HEK293 (cell line): ENCODE measurements around the gene MSI2.

Experiments used
- CTCF ChIA-PET: fragments of 350-600 bp; formaldehyde crosslinking; extraction: SDS; loops from one replicate; lab custom pipeline; 2021; ENCODE audit warnings: antibody characterized with exemption; lab: Yijun Ruan, JAX
- POLR2A ChIA-PET: fragments of 300-600 bp; formaldehyde crosslinking; extraction: SDS; loops from one replicate; lab custom pipeline; 2020; ENCODE audit warnings: antibody characterized with exemption, inconsistent platforms; lab: Yijun Ruan, JAX
- H3K27ac ChIP-seq: fragments of 200-500 bp; sonication (Bioruptor generic); 2 replicates; pipeline ENCODE4 v1.5.1; 2014; ENCODE audit warnings: low read depth, low read length, control low read depth, inconsistent platforms; ENCODE audit errors: extremely low read depth
- H3K36me3 ChIP-seq, 2 experiments: fragments of 200-500 bp in 1 of 2; sonication (Bioruptor generic) in 1 of 2; 1 replicate in 1 of 2; 2 replicates in 1 of 2; pipeline ENCODE4 v1.5.1; 2014 to 2017; ENCODE audit warnings: inconsistent platforms in 2 of 2, low read length in 2 of 2; ENCODE audit not compliant: control insufficient read depth in 2 of 2, insufficient read depth in 1 of 2
- H3K4me1 ChIP-seq: fragments of 200-500 bp; sonication (Bioruptor generic); 2 replicates; pipeline ENCODE4 v1.5.1; 2014; ENCODE audit warnings: mild to moderate bottlenecking, low read length, inconsistent platforms; ENCODE audit not compliant: control insufficient read depth, insufficient read depth
- H3K4me3 ChIP-seq: 2 replicates; pipeline ENCODE4 v1.5.1; 2011; ENCODE audit warnings: low read depth, mild to moderate bottlenecking, control low read depth, low read length, moderate library complexity
- H3K9me3 ChIP-seq: fragments of 200-500 bp; sonication (Bioruptor generic); 2 replicates; pipeline ENCODE4 v1.5.1; 2014; ENCODE audit warnings: low read depth, low read length, inconsistent platforms; ENCODE audit not compliant: control insufficient read depth, insufficient read depth
- ELK4 ChIP-seq: IDR thresholded peaks from 2 replicates; pipeline ENCODE4 v1.6.1; 2011; ENCODE audit warnings: mild to moderate bottlenecking, low read depth, low read length, borderline replicate concordance
- KLF1 ChIP-seq: fragments of 450-650 bp; formaldehyde crosslinking; IDR thresholded peaks from 2 replicates; pipeline ENCODE4 v1.5.1; 2016; ENCODE audit warnings: missing biosample characterization, missing genetic modification characterization
- REPIN1 ChIP-seq: fragments of 450-650 bp; formaldehyde crosslinking; IDR thresholded peaks from 2 replicates; pipeline ENCODE4 v1.5.1; 2017; ENCODE audit warnings: missing biosample characterization, missing genetic modification characterization, low read depth
- TCF7L2 ChIP-seq: IDR thresholded peaks from 2 replicates; pipeline ENCODE4 v1.6.1; 2011; ENCODE audit warnings: low read depth, mild to moderate bottlenecking, inconsistent platforms, low read length, moderate library complexity, borderline replicate concordance
- WT1 ChIP-seq: fragments of 450-650 bp; formaldehyde crosslinking; IDR thresholded peaks from 2 replicates; pipeline ENCODE4 v1.5.1; 2016; ENCODE audit warnings: missing biosample characterization, missing genetic modification characterization
- ZBTB10 ChIP-seq: fragments of 450-650 bp; formaldehyde crosslinking; IDR thresholded peaks from 2 replicates; pipeline ENCODE4 v1.5.1; 2016; ENCODE audit warnings: missing biosample characterization, missing genetic modification characterization
- ZBTB11 ChIP-seq: fragments of 450-650 bp; formaldehyde crosslinking; conservative IDR thresholded peaks from 2 replicates; pipeline ENCODE4 v1.5.1; 2016; ENCODE audit warnings: low read depth, missing biosample characterization, missing genetic modification characterization
- ZBTB49 ChIP-seq: fragments of 450-650 bp; formaldehyde crosslinking; IDR thresholded peaks from 2 replicates; pipeline ENCODE4 v1.5.1; 2016; ENCODE audit warnings: missing biosample characterization, missing genetic modification characterization, low read depth
- ZFP69B ChIP-seq: fragments of 450-650 bp; formaldehyde crosslinking; IDR thresholded peaks from 2 replicates; pipeline ENCODE4 v1.5.1; 2016; ENCODE audit warnings: missing biosample characterization, missing genetic modification characterization
- ZNF324 ChIP-seq: fragments of 450-650 bp; formaldehyde crosslinking; IDR thresholded peaks from 2 replicates; pipeline ENCODE4 v1.5.1; 2016; ENCODE audit warnings: missing biosample characterization, missing genetic modification characterization
- ZNF341 ChIP-seq: fragments of 450-650 bp; formaldehyde crosslinking; IDR thresholded peaks from 2 replicates; pipeline ENCODE4; 2016; ENCODE audit warnings: low read depth, missing biosample characterization, missing genetic modification characterization
- ZNF362 ChIP-seq: fragments of 450-650 bp; formaldehyde crosslinking; IDR thresholded peaks from 2 replicates; pipeline ENCODE4 v1.5.1; 2016; ENCODE audit warnings: missing biosample characterization, missing genetic modification characterization
- ZNF433 ChIP-seq: fragments of 450-650 bp; formaldehyde crosslinking; IDR thresholded peaks from 2 replicates; pipeline ENCODE4 v1.5.1; 2016; ENCODE audit warnings: missing biosample characterization, missing genetic modification characterization, low read depth
- ZNF623 ChIP-seq: fragments of 450-650 bp; formaldehyde crosslinking; IDR thresholded peaks from 2 replicates; pipeline ENCODE4 v1.5.1; 2016; ENCODE audit warnings: missing biosample characterization, missing genetic modification characterization
- ZNF624 ChIP-seq: fragments of 450-650 bp; formaldehyde crosslinking; IDR thresholded peaks from 2 replicates; pipeline ENCODE4 v1.5.1; 2017; ENCODE audit warnings: missing biosample characterization, missing genetic modification characterization
- ZNF747 ChIP-seq: fragments of 450-650 bp; formaldehyde crosslinking; IDR thresholded peaks from 2 replicates; pipeline ENCODE4 v1.5.1; 2016; ENCODE audit warnings: missing biosample characterization, missing genetic modification characterization
- ZNF777 ChIP-seq: fragments of 450-650 bp; formaldehyde crosslinking; IDR thresholded peaks from 2 replicates; pipeline ENCODE4 v1.5.1; 2017; ENCODE audit warnings: missing biosample characterization, missing genetic modification characterization, borderline replicate concordance
- ZSCAN18 ChIP-seq: fragments of 450-650 bp; formaldehyde crosslinking; IDR thresholded peaks from 2 replicates; pipeline ENCODE4 v1.5.1; 2016; ENCODE audit warnings: missing biosample characterization, missing genetic modification characterization

MSI2 gene

GRCh38 chr17:57623620-57624019 is 367.3 kb downstream of the MSI2 start:
- Histone ChIP-seq H3K4me3 (no peak overlapping the region), H3K36me3 (peaks cover 0 to 5% of the 10 kb centered on the region in 2 experiments; a peak in 1 of 3 replicates), H3K4me1 (0 out of 2 replicates have a peak, but pooled peaks cover 3% of the 10 kb centered on the region), H3K27ac (no peak overlapping the region), H3K9me3 (no peaks in the 10 kb centered on the region)
- ChIA-PET POLR2A (no interaction called here), CTCF (interaction anchor here (0.7 to 2.1 kb wide), 6 partner anchors 22 to 844 kb away, joined by 3 to 11 read pairs (median 6); no protein-coding TSS in a partner anchor)
- TF ChIP-seq ZNF747: no peak
- TF ChIP-seq REPIN1: no peak
- TF ChIP-seq ZBTB11 (tag by site-specific recombination): no peak
- TF ChIP-seq TCF7L2: 0 out of 2 replicates have a peak, but pooled peaks have one; percentile 1

- H3K36me3 ChIP-seq: peaks cover 0 to 8% of the 10 kb centered on the region in 2 experiments; a peak in 1 of 3 replicates
- H3K9me3 ChIP-seq: no peaks in the 10 kb centered on the region
- 0 out of 2 replicates have a peak, but pooled peaks cover 3% of the 10 kb centered on the region for H3K4me1 ChIP-seq
- ChIA-PET POLR2A (no interaction called here), CTCF (interaction anchor here (1.4 kb wide), 1 partner anchor 159 kb away, joined by 3 read pairs; no protein-coding TSS in a partner anchor)
- TF ChIP-seq ZNF777 (tag by site-specific recombination): no peak
- no peak for TF ChIP-seq WT1 (tag by site-specific recombination)
- no peak for TF ChIP-seq ZNF362 (tag by site-specific recombination)
- TF ChIP-seq KLF1 (tag by site-specific recombination): no peak
- TF ChIP-seq ZBTB49 (tag by site-specific recombination): no peak
- TF ChIP-seq ZNF341 (tag by site-specific recombination): no peak
- no peak for TF ChIP-seq ZNF623 (tag by site-specific recombination)
- no peak for TF ChIP-seq ZNF624 (tag by site-specific recombination)
- TF ChIP-seq ZNF433 (tag by site-specific recombination): no peak
- TF ChIP-seq ZFP69B (tag by site-specific recombination): no peak
- H3K27ac ChIP-seq: no peak overlapping the region
- no peak overlapping the region for H3K4me3 ChIP-seq
Observed at GRCh38 chr17:57624386-57624785, 368.1 kb downstream of the MSI2 start.

GRCh38 chr17:57625511-57625910 is 369.2 kb downstream of the MSI2 start:
- CTCF ChIA-PET: interaction anchor here (2.3 kb wide), 1 partner anchor 47 kb away, joined by 8 read pairs; no protein-coding TSS in a partner anchor
- no peak overlapping the region for H3K4me3 ChIP-seq
- no peaks in the 10 kb centered on the region for H3K9me3 ChIP-seq
- H3K4me1 ChIP-seq: 0 out of 2 replicates have a peak, but pooled peaks cover 3% of the 10 kb centered on the region
- no peak overlapping the region for H3K27ac ChIP-seq
- POLR2A ChIA-PET: no interaction called here
- peaks cover 0 to 10% of the 10 kb centered on the region in 2 experiments; a peak in 1 of 3 replicates for H3K36me3 ChIP-seq
- TF ChIP-seq ZNF777 (tag by site-specific recombination): no peak
- TF ChIP-seq ZBTB10 (tag by site-specific recombination): no peak
- no peak for TF ChIP-seq ELK4
- no peak for TF ChIP-seq ZNF324 (tag by site-specific recombination)
- no peak for TF ChIP-seq ZSCAN18
